Activated CD8-positive, alpha-beta T cell treated with anti-CD3 and anti-CD28 coated beads for 36 hours (primary cell): ENCODE results near the gene TMEM203. TPM values are rescaled to one million over a fixed set of nuclear protein-coding genes. Genes with fewer than 3 reads are reported as not detected.

ENCODE experiments used
- ATAC-seq: fragments of 200-7000 bp; cut with Tn5 transposase; one replicate; pipeline ENCODE4 v1.10.0; 2021; ENCODE audit warnings: mild to moderate bottlenecking, moderate library complexity
- CTCF ChIA-PET: fragments of 350-600 bp; sonication (Branson Sonifier 250); formaldehyde crosslinking; loops from one replicate; lab custom pipeline; 2021; ENCODE audit warnings: antibody characterized with exemption; lab: Charles Lee
- POLR2A ChIA-PET: fragments of 350-600 bp; sonication (Branson Sonifier 250); formaldehyde crosslinking; loops from one replicate; lab custom pipeline; 2021; ENCODE audit warnings: antibody characterized with exemption; lab: Charles Lee
- DNase-seq: peaks from one replicate; pipeline ENCODE4 v3.0.0-alpha.2; 2020
- H3K27ac Mint-ChIP-seq: one replicate; pipeline ENCODE4 v1.8.0; 2021; ENCODE audit warnings: mild to moderate bottlenecking, mixed read lengths
- H3K27me3 Mint-ChIP-seq: one replicate; pipeline ENCODE4 v1.8.0; 2021; ENCODE audit warnings: mixed read lengths
- H3K36me3 Mint-ChIP-seq: one replicate; pipeline ENCODE4 v1.8.0; 2021; ENCODE audit warnings: low read depth, mixed read lengths
- H3K4me1 Mint-ChIP-seq: one replicate; pipeline ENCODE4 v1.8.0; 2021; ENCODE audit warnings: low read depth, mixed read lengths
- H3K4me3 Mint-ChIP-seq: one replicate; pipeline ENCODE4 v1.8.0; 2021; ENCODE audit warnings: mild to moderate bottlenecking, moderate library complexity, mixed read lengths
- H3K9me3 Mint-ChIP-seq: one replicate; pipeline ENCODE4 v1.8.0; 2021; ENCODE audit warnings: mixed read lengths
- intact Hi-C: fragments of 100-400 bp; cut with micrococcal nuclease; formaldehyde crosslinking; loops from one replicate; pipeline ENCODE4 v1.10.0; 2022
- total RNA-seq, 2 experiments: library from RNA; stranded (reverse); gene quantifications; one replicate each; pipeline ENCODE4 v1.2.3, GENCODE V29; 2021
- TF ChIP-seq, protein P1 (sequence below): fragments of 200-600 bp; IDR thresholded peaks from one replicate; pipeline ENCODE4 v1.8.0; 2022; ENCODE audit warnings: antibody characterized with exemption, mild to moderate bottlenecking

TMEM203 gene
- total RNA-seq, 2 experiments from 2014 or later, result 29.4 to 29.9 TPM

DNA sequence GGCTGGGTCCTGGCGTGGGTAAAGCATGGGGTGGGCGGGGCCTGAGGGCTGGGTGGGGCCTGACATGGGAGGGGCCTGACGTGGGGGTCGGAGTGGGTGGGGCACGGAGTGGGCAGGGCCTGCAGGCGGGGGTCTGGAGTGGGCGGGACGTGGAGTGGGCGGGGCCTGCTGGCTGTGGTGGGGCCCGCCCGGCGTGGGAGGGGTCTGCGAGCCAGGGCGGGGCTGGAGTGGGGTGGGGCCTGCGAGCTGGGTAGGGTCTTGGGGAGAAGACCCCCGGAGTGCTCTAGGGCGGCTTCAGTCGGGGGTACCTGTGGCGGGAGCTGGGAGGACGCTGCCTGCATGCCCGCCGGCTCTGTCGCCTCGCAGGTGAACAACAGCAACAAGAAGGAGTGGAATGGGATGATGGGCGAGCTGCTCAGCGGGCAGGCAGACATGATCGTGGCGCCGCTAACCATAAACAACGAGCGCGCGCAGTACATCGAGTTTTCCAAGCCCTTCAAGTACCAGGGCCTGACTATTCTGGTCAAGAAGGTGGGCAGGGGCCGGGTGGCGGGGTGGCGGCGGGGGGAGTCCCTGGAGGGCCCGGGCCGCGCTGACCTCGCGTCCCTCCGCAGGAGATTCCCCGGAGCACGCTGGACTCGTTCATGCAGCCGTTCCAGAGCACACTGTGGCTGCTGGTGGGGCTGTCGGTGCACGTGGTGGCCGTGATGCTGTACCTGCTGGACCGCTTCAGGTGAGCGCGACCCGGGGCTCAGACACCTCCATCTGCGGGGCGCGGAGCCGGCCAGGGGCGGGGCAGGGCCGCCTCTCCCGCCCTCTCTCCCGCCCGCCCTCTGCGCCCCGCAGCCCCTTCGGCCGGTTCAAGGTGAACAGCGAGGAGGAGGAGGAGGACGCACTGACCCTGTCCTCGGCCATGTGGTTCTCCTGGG lies 43.6 kb downstream of the TMEM203 start:
- H3K27me3 Mint-ChIP-seq, result peaks cover 48% of the 10 kb centered on the region
- H3K27ac Mint-ChIP-seq, result no peak overlapping the region
- peaks cover 20% of the 10 kb centered on the region for H3K4me1 Mint-ChIP-seq
- ATAC-seq (no peak), DNase-seq (no peak)
- CTCF ChIA-PET, result interaction anchor here (0.9 to 1.3 kb wide), 2 partner anchors 17 to 75 kb away, joined by 3 to 4 read pairs; no protein-coding TSS in a partner anchor
- intact Hi-C loops, result no loop called here
- no peaks in the 10 kb centered on the region for H3K9me3 Mint-ChIP-seq
- H3K4me3 Mint-ChIP-seq, result no peak overlapping the region
- POLR2A ChIA-PET, result interaction anchor here (0.6 to 2.1 kb wide), 2 partner anchors 10 to 75 kb away, joined by 3 to 6 read pairs; partner anchors contain the start of gene TMEM210
- TF ChIP-seq, protein P1, sequence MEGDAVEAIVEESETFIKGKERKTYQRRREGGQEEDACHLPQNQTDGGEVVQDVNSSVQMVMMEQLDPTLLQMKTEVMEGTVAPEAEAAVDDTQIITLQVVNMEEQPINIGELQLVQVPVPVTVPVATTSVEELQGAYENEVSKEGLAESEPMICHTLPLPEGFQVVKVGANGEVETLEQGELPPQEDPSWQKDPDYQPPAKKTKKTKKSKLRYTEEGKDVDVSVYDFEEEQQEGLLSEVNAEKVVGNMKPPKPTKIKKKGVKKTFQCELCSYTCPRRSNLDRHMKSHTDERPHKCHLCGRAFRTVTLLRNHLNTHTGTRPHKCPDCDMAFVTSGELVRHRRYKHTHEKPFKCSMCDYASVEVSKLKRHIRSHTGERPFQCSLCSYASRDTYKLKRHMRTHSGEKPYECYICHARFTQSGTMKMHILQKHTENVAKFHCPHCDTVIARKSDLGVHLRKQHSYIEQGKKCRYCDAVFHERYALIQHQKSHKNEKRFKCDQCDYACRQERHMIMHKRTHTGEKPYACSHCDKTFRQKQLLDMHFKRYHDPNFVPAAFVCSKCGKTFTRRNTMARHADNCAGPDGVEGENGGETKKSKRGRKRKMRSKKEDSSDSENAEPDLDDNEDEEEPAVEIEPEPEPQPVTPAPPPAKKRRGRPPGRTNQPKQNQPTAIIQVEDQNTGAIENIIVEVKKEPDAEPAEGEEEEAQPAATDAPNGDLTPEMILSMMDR, result no peak
- H3K36me3 Mint-ChIP-seq, result no peaks in the 10 kb centered on the region

DNA sequence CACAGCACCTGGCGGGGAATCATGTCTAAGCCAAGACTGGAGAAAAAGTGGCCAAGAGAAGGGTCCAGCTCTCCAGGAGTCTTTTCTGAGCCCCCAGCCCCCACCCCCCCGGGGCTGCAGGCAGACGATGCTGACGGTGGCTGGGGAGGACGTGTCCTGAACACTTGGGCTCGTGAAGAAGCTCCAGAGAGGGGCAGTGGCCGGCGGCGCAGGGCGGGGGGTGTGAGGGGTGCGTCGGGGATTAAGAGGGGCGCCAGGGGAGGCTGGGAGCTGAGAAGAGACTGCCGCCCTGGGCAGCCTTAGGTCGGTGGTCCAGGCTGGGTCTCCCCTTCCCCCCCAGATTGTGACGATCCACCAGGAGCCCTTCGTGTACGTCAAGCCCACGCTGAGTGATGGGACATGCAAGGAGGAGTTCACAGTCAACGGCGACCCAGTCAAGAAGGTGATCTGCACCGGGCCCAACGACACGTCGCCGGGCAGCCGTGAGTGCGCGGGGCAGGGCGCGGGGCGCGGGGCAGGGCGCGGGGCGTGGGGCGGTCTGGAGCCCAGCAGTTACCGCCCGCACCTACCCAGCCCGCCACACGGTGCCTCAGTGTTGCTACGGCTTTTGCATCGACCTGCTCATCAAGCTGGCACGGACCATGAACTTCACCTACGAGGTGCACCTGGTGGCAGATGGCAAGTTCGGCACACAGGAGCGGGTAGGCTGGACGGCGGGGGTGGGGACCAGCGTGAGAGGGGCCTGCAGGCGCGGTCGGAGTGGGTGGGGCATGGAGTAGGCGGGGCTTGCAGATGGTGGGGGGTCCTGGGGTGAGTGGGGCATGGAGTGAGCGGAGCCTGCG lies 44.5 kb downstream of the TMEM203 start:
- intact Hi-C loops, result no loop called here
- TF ChIP-seq, protein P1, result no peak

DNA sequence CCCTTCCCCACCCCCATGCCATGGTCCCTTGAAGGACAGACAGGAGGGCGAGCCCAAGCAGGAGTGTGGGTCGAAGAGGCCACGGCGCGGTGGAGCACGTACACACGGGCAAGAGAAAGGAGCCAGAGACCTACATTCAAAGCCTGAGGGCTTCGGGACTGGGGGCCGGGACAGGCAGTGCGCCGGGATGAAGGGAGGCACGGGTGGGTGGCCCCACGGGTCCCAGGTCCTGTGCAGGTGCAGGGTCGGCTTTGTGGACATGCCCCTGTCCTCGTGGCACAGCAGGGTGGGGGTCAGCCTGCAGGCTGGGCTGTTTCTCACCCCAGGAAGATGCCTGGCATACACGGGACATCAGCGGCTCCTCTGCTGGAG lies 45.4 kb downstream of the TMEM203 start:
- H3K4me1 Mint-ChIP-seq, result peaks cover 18% of the 10 kb centered on the region
- intact Hi-C loops, result no loop called here

More for the DNA sequence above, 44.5 kb downstream of the TMEM203 start:
- Mint-ChIP-seq H3K4me1 (peaks cover 18% of the 10 kb centered on the region), H3K4me3 (no peak overlapping the region), H3K36me3 (no peaks in the 10 kb centered on the region), H3K27ac (no peak overlapping the region), H3K9me3 (no peaks in the 10 kb centered on the region), H3K27me3 (peaks cover 45% of the 10 kb centered on the region)
- DNase-seq, result no peak
- ChIA-PET POLR2A (interaction anchor here (0.6 to 2.1 kb wide), 2 partner anchors 11 to 76 kb away, joined by 3 to 6 read pairs; partner anchors contain the start of gene TMEM210), CTCF (interaction anchor here (0.9 to 1.3 kb wide), 2 partner anchors 18 to 76 kb away, joined by 3 to 4 read pairs; no protein-coding TSS in a partner anchor)
- ATAC-seq, result no peak

DNA sequence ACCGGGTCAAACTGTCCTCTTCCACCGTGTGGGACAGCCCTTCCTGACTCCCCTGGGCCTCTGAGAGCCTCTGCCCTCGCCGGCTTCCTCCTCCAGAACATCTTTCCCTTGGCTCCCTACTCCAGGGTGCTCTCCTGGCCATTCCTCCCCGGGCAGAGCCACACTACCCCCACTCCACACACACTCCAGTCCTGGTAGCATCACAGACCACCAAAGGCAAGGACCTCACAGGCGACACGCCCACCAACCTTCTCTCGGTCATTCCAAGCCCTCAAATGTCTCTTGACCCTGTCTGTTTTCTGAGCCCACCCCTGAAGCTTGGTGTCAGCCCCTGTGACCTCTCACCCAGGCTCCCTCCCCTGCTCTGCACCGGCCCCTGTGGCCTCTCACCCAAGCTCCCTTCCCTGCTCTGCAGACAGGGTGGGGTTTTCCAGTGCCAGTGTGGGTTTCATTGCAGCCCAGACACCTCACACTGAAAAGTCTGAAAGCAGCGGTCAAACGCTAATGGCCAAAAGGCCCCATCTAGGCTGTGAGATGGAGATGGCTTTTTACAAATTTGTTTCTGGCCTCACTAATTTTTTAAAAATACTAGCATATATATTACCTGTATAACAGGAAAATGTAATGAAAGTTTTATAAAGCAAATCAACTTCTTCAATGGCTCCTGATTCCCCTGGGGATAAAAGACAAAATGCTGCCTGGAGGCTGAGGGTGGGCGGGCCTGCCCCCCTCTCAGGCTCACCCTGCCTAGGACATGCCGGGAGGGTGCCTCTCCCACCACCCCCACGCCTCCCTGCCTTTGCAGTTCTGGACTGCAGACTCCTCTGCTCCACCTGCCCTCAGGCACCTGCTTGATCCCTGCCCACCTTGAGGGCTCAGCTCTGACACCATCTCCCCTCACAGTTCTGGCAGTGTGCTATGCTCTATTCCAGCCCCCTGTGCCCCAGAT lies 46.1 kb downstream of the TMEM203 start:
- H3K4me3 Mint-ChIP-seq, result no peak overlapping the region
- peaks cover 18% of the 10 kb centered on the region for H3K4me1 Mint-ChIP-seq
- CTCF ChIA-PET, result no interaction called here
- no peaks in the 10 kb centered on the region for H3K36me3 Mint-ChIP-seq
- H3K27ac Mint-ChIP-seq, result no peak overlapping the region
- peaks cover 47% of the 10 kb centered on the region for H3K27me3 Mint-ChIP-seq
- no peaks in the 10 kb centered on the region for H3K9me3 Mint-ChIP-seq
- ATAC-seq, result no peak
- intact Hi-C loops, result no loop called here
- TF ChIP-seq, protein P1, result no peak
- no peak for DNase-seq
- POLR2A ChIA-PET, result interaction anchor here (2.1 kb wide), 1 partner anchor 13 kb away, joined by 6 read pairs; the partner anchor contains the start of gene TMEM210

More for the DNA sequence above, 45.4 kb downstream of the TMEM203 start:
- no peaks in the 10 kb centered on the region for H3K9me3 Mint-ChIP-seq
- peaks cover 44% of the 10 kb centered on the region for H3K27me3 Mint-ChIP-seq
- no peak overlapping the region for H3K4me3 Mint-ChIP-seq
- TF ChIP-seq, protein P1, result no peak
- H3K36me3 Mint-ChIP-seq, result no peaks in the 10 kb centered on the region
- ChIA-PET CTCF (no interaction called here), POLR2A (interaction anchor here (2.1 kb wide), 1 partner anchor 12 kb away, joined by 6 read pairs; the partner anchor contains the start of gene TMEM210)
- no peak for DNase-seq
- H3K27ac Mint-ChIP-seq, result no peak overlapping the region
- ATAC-seq, result no peak
